Hematopoietic multipotent progenitor cell treated with erythropoietin and hydrocortisone succinate and interleukin-3 and kit ligand, for 8 days (in vitro differentiated cells): ENCODE measurements around the gene GNG2.

ENCODE experiments used
- DNase-seq: peaks from one replicate; pipeline ENCODE4 v3.0.0-alpha.2; 2015

GNG2 gene

DNA sequence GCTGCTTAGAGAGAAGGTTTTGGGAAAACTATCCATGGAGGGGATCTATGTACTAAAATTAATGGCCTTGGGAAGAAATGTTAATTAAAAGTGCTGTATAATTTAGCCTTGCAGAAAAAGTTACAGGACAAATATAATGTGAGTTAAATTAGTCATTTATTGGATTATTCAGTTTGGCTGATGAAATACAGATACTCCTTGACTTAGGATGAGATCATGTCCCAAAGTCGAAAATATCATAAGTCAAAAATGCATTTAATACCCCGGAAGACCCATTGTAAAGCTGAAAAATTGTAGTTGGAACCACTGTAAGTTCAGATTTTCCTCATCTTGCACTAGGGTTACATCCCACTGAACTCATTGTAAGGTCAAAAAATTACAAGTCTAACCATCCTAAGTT, 138.7 kb downstream of the GNG2 start:
- no peak for DNase-seq

- DNase-seq: no peak
Observed at GRCh38 chr14:52000019-52000582, 139.7 kb downstream of the GNG2 start.

GRCh38 chr14:52000696-52001095, 140.3 kb downstream of the GNG2 start:
- no peak for DNase-seq

GRCh38 chr14:52002542-52002941, 142.1 kb downstream of the GNG2 start:
- no peak for DNase-seq

DNA sequence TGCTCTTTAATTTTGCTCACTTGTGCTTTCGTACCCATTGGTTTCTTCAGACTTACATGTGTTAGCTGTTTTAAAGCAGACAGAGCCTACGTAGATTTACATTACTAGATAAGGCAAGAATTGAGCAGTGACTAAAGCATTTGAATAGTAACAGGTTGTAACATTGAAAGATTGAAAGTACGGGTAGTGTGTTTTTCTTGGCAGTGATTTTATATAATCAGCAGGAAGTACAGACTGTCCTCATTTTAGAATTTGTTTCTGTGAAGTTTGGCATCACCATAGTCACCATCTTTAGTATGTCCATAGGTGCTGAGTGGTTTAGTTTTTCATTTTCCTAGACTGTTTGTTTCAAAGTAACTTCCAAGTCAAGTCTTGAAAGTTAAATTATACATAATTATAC, 142.9 kb downstream of the GNG2 start:
- no peak for DNase-seq

DNA sequence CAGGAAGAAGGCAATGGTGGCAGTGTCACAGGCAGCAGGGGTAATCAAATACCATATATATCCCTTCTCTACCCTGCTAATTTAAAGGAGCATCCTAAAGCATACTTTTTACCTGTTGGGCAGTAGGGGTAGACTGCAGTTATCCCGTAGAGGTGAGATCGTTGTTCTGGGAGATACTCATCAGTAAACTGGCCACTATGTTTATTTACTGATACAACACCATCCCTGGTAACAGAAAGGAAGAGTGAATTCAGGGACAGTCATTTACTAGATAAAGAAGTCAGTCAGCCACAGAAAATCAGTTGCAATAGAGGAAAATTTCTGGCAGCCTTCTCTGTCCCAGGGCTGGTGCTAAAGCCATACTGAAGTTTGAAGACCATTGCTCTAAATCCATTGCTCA, 145.2 kb downstream of the GNG2 start:
- DNase-seq: no peak

DNA sequence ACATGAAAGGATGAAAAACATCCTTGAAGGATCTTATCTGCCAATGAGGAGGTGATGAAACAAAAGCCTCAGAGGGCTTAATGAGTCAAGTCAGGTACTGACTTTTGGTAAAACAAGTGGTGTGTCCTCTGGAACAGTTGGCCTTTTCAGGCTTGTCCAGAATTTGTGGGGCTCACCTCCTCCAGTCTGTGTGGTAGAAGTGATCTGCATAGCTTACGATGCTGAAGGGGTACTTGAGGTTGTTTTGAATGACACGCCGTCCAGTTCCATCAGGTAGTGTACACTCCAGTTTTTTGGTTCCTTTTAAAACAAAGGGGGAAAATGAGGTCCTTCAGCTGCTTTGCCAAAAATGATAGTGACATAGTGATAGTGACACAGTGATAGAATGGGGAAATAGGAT, 145.9 kb downstream of the GNG2 start:
- DNase-seq: no peak

GRCh38 chr14:52007211-52007610, 146.8 kb downstream of the GNG2 start:
- no peak for DNase-seq

GRCh38 chr14:52007637-52008036, 147.2 kb downstream of the GNG2 start:
- no peak for DNase-seq

DNA sequence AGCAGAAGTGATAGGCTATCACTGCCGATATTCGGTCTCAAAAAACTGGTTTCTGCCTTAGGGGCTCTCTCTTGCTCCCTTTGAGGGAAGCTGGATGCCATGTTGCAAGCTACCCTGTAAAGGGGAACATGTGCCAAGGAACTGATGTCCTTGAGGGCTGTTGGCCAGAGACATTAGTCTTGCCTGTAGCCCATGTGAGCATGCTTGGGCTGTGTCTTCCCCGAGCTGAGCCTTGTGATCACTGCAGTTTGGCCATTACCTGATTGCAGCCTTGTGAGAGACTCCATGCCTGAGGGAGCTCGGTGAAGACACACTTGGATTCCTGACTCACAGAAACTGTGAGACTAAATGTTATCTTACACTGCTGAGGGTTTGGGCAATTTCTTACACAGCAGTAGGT, 147.7 kb downstream of the GNG2 start:
- no peak for DNase-seq

- no peak for DNase-seq
Observed at GRCh38 chr14:52010173-52010693, 149.8 kb downstream of the GNG2 start.

- no peak for DNase-seq
Observed at GRCh38 chr14:52011523-52011922, 151.1 kb downstream of the GNG2 start.

GRCh38 chr14:52012635-52013034, 152.2 kb downstream of the GNG2 start:
- DNase-seq: no peak

DNA sequence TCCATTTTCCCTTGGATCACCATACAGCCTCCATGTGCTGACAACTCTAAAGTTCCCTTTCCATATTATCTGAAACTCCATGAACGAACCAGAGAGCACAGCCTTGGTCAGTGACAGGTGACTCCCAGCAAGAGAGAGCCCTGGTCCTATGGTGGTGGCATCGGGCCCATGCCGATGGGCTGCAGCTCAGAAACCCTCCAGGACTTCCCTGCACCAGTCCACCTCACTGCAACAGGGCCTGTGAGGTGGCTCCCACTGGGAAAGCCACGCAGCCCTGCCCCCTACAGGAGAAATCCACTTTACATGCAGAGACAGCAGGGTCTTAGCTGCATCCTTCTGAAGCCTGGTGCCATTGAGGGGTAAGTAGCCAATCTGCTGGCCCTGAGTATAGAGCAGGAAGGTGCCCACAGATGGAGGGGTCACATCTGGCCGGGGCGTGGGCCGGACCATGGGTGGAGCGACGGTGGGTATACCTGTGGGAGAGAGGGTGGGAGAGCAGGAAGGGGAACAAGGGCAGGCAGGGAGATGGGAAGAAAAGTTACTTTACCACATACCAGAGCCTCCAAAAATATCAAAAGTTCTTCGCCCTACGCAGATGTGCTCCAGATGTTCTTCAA, 153.7 kb downstream of the GNG2 start:
- peak; percentile 25 for DNase-seq

DNA sequence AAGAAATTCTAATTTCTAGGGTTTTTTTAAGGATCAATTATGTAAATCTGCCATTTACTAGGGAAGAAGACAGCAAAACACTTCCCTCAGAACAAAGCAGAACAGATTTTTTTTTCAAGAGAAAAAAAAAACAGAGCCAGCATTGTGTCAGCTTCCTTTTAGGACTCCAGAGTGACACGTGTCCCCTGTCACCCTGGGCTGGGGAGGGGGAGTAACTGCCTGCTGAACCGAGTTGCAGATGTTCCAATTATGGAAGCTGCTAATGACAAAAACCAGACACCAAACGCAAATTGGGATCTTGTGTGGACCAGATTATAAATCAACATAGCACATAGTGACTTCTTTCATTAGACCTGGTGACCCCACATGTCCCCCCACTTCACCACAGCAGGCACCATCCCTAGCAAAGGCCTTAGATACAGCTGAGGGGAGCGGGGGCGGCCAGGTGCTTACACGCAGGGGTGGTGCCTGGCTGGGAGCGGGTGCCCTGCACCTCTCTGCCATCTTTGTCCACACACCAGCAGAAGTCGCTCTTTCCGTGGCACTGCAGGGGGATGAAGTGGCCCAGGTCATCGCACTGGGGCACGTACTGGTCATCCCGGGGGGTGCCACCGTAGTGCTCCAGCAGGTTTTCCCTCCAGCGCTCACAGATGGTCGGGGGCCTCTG, 154.3 kb downstream of the GNG2 start:
- DNase-seq: no peak

DNA sequence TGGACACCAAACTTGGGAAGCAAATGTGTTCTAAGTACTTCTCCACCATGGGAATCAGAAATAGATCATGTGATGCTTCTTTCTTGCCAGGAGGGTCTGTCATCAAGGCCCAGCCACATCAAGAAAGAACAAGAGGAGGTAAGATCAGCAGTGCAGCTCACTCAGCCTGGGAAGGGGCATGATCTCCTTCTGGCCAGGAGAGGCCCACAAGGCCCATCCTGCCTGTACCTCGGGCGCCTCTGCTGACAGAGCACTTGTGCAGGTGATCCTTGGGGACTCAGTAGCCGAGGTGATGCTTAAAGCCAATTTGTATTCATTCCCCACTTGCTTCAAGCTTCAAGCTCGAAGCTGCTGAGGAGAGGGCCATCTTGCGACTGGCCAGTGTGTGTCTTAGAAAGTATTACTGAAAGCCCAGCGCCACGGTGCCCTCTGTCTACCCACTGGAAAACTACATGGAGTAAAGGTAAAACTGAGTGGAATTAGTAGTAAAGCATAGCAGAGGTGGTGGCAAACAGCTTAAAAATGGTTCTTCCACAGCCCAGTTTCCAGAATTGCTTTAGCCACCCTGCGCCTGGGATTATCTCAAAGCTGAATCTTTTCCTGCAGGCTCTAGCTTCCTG, 155.1 kb downstream of the GNG2 start:
- DNase-seq: peak; percentile 46

GRCh38 chr14:52018252-52018651, 157.8 kb downstream of the GNG2 start:
- DNase-seq: peak; percentile 68

DNA sequence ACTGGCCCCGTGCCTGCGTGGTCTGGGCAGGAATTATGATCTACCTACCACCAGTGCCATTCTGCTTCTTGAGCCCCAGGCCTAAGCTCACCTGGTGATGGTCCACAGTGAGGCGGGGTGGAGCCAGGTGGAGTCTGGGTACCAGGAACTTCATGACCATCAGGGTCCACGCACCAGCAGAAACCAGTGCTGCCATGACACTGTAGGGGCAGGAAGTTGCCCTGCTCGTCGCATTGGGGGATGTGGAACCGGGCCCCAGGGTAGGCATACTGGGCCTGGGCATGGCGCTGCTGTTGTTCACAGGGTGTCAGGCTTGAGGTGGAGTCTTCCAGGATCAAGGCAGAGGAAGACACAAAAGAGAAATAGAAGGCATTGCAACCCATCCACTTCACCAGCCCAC, 158.6 kb downstream of the GNG2 start:
- no peak for DNase-seq
